ENCODE results near the gene WWOX.

DNA sequence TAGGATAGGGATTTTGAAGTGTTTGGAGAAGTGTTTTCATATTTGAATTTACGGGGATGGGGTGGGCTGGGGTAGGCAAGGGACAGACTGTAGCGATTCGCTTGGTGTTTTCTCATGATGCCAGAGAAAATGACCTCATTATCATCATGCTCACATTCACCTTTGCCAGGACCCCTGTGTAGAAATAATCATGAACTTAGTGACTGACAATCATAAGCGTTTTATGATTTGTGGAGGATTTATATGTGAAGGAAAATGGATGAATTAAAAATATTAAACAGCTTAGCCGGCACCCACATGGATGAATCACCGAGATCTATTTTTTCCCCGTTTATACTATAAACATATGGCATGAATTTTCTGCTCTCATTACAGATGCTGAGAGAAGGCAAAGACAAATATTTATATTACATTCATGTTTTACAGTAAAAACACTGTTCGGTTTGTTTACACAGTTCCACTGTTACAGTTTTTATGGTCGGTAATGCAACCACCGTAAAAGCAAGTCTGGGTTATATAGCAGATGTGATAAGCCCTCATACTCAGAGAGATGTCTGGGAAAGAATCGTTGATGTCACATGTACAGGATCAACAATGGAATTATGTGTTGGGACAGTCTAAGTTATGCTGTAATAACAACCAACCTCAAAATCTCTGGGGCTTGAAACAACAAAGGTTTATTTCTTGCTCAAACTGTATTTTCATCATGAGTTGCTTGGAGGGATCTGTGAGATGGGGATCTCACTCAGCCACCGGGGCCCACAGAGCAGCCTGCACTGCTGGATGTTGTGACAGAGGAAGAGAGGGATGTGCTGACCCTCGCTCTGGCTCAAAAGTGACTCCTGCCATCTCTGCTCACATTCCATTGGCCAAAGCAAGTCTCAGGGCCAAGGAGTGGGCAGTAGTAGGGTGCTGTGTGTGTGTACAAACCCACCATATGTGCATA, 85.1 kb downstream of the WWOX start:
- no peak for TF ChIP-seq RCOR1 (IDR thresholded peaks at IDR 0.05; ENCODE audit: insufficient replicate concordance, low read length)
- no peak for TF ChIP-seq CTCF (conservative IDR thresholded peaks at IDR 0.05; ENCODE audit: low read depth, low read length)
- no peak for TF ChIP-seq SMC3 (IDR thresholded peaks at IDR 0.05; ENCODE audit: low read depth, low read length)
- no peak for TF ChIP-seq MAZ (IDR thresholded peaks at IDR 0.05; ENCODE audit: borderline replicate concordance, low read depth, low read length)
- no peak for TF ChIP-seq POLR2A (IDR thresholded peaks at IDR 0.05; ENCODE audit: low read depth, low read length)
- no peak for TF ChIP-seq RFX5 (IDR thresholded peaks at IDR 0.05; ENCODE audit: low read depth, low read length)
- TF ChIP-seq CEBPB (IDR thresholded peaks at IDR 0.05; ENCODE audit: low read depth, low read length) = 0 out of 2 replicates have a peak, but pooled peaks have one; percentile 1
- TF ChIP-seq RAD21 (IDR thresholded peaks at IDR 0.05; ENCODE audit: low read length) = no peak
- TF ChIP-seq, protein P1, sequence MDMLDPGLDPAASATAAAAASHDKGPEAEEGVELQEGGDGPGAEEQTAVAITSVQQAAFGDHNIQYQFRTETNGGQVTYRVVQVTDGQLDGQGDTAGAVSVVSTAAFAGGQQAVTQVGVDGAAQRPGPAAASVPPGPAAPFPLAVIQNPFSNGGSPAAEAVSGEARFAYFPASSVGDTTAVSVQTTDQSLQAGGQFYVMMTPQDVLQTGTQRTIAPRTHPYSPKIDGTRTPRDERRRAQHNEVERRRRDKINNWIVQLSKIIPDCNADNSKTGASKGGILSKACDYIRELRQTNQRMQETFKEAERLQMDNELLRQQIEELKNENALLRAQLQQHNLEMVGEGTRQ (IDR thresholded peaks at IDR 0.05; ENCODE audit: low read depth, low read length) = no peak
- TF ChIP-seq FOS (IDR thresholded peaks at IDR 0.05; ENCODE audit: low read depth, low read length) = peak; percentile 49; the same call in 1 of the 2 replicates
- TF ChIP-seq CHD1 (IDR thresholded peaks at IDR 0.05; ENCODE audit: low read depth, low read length) = no peak
- no peak for TF ChIP-seq ELK1 (IDR thresholded peaks at IDR 0.05; ENCODE audit: borderline replicate concordance, low read depth, low read length)
